Measurements from ENCODE around the gene HPSE2.
"Not testable (repeated sequence)": the region's sequence is repeated elsewhere in the genome, so short reads cannot be mapped to it uniquely, and the experiment has no call there.

The HPSE2 gene

DNA sequence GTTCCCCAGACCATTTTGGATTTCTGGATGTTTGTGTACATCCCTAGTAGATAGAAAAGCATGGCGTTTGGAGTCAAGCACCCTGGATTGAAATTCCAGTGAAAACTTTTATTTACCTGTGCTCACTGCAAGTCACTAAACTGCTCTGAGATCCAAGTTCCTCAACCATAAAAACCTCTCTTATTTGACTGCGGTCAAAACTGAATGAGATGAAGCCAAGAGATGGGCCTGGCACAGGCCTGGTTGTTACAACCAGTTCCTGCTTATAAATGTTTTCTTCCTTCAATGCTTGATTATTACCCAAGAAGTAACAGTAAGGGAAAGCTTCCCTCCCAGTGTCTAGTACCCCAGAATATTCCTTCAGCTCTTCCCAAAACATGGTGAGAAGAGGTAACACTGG is 718.0 kb downstream of the HPSE2 start:
- DNase-seq (ENCODE audit: low read depth): no peak
- H3K4me3 ChIP-seq (ENCODE audit: low read depth, low read length): no peak overlapping the region
- TF ChIP-seq, protein P1, sequence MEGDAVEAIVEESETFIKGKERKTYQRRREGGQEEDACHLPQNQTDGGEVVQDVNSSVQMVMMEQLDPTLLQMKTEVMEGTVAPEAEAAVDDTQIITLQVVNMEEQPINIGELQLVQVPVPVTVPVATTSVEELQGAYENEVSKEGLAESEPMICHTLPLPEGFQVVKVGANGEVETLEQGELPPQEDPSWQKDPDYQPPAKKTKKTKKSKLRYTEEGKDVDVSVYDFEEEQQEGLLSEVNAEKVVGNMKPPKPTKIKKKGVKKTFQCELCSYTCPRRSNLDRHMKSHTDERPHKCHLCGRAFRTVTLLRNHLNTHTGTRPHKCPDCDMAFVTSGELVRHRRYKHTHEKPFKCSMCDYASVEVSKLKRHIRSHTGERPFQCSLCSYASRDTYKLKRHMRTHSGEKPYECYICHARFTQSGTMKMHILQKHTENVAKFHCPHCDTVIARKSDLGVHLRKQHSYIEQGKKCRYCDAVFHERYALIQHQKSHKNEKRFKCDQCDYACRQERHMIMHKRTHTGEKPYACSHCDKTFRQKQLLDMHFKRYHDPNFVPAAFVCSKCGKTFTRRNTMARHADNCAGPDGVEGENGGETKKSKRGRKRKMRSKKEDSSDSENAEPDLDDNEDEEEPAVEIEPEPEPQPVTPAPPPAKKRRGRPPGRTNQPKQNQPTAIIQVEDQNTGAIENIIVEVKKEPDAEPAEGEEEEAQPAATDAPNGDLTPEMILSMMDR (conservative IDR thresholded peaks at IDR 0.05; ENCODE audit: low read depth, low read length): no peak

DNA sequence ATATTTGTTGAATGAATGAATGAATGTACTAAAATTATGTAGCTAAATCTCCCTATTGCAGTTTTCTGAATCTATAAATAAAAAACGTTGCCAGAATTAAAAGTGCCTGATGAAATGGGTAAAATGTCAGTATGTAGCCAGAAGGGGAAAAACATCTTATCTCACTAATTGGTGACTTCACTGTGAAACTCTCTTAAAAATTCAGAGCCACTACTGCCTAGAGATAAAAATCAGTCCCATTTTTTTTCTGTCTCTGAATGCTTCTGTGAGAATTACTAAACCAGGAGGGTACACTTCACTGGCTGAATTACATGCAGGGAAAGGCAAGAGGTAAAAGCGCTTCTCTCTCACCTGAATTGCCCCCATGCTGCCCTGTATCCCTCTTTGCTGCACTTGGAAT is 719.3 kb downstream of the HPSE2 start:
- TF ChIP-seq, protein P1 (conservative IDR thresholded peaks at IDR 0.05; ENCODE audit: low read depth, low read length): no peak
- DNase-seq (ENCODE audit: low read depth): no peak
- no peak overlapping the region for H3K4me3 ChIP-seq (ENCODE audit: low read depth, low read length)

DNA sequence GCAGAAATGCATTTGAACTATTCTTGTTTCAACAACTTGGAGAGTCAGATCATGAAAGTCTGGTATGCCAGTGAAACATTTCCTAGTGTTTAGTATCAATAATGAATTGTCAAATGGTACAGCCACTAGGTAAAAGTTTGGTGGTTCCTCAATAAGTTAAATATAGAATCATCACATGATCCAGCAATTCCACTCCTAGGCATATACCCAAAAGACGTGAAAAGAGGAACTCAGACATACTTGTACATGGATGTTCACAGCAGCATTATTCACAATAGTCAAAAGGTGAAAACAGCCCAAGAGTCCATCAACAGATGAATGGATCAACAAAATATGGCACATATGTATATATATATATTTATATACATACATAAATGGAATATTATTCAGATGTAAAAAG is 721.9 kb downstream of the HPSE2 start:
- no peak overlapping the region for H3K4me3 ChIP-seq (ENCODE audit: low read depth, low read length)
- TF ChIP-seq, protein P1 (conservative IDR thresholded peaks at IDR 0.05; ENCODE audit: low read depth, low read length): no peak
- no peak for DNase-seq (ENCODE audit: low read depth)

DNA sequence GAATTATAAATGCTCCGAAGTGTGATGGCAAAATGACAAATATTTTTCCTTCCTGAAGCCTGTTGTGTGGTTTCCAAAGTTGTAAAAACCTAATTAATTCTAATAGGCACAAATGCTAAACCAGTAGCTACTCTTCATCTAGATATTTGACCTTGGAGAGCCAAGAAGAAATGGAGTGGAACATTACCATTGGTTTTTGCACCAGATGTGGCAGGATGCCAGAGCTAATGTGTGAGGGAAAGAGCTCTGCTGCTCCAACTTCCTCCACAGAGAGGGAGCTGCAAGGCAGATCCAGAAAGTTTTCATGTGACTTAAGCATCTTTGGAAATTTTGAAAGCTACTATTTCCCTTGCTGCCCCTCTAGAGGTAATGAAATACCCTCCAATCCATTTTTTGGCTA is 723.8 kb downstream of the HPSE2 start:
- TF ChIP-seq, protein P1 (conservative IDR thresholded peaks at IDR 0.05; ENCODE audit: low read depth, low read length): no peak
- no peak for DNase-seq (ENCODE audit: low read depth)
- no peak overlapping the region for H3K4me3 ChIP-seq (ENCODE audit: low read depth, low read length)

DNA sequence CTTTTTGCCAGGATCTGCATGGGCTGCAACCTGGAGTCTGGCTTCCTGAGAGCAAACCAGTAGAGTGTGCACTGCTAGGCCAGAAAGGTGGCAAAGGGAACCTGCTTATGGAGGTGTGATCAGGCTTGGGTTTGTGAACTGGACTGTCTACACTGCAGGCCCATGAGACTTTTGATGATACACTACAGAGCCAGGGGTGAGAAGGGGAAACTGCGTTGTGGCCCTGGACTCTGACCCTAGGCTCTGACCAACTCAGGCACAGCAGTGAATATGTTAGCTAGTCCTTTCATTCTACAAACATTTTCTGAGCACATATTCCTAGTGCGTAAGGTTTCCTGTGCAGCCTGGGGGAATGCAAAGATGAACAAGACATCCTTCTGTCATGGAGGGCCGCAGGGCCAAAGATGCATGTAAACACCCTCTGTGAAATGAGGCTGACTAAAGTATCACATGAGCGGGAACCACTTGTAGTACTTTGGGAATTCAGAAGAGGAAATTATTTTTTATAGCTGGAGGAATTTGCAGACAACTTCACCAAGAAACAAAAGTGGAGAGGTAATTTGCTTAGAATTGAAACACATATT is 725.1 kb downstream of the HPSE2 start:
- no peak overlapping the region for H3K4me3 ChIP-seq (ENCODE audit: low read depth, low read length)
- DNase-seq (ENCODE audit: low read depth): no peak
- TF ChIP-seq, protein P1 (conservative IDR thresholded peaks at IDR 0.05; ENCODE audit: low read depth, low read length): no peak

DNA sequence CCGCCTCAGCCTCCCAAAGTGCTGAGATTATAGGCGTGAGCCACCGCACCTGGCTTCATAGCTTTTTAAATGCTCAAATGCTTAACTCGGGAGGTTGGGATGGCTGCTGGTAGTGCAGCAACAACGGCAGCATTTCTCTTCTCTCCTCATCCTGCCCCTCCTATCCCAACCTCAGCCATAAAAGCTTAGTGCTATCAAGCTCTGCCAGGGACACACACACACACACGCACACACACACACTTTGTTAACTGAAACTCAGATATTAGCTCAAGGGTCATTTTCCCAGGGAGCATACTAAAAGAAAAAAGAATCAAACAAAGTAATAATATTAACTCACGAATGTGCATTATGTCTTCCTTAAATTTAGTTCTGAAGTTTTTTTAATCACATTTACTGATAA is 725.9 kb downstream of the HPSE2 start:
- DNase-seq (ENCODE audit: low read depth): no peak
- TF ChIP-seq, protein P1 (conservative IDR thresholded peaks at IDR 0.05; ENCODE audit: low read depth, low read length): no peak
- no peak overlapping the region for H3K4me3 ChIP-seq (ENCODE audit: low read depth, low read length)

DNA sequence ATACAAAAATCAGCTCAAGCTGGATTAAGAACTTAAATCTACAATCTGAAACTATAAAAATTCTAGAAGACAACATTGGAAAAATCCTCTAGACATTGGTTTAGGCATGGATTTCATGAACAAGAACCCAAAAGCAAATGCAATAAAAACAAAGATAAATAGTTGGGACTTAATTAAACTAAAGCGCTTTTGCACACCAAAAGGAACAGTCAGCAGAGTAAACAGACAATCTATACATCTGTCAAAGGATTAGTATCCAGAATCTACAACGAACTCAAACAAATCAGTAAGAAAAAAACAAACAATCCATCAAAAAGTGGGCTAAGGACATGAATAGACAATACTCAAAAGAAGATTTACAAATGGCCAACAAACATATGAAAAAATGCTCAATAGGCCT is 733.1 kb downstream of the HPSE2 start:
- H3K4me3 ChIP-seq (ENCODE audit: low read depth, low read length); DNase-seq (ENCODE audit: low read depth): not testable (repeated sequence)
